Panc1 (cell line): Measurements from ENCODE around the gene HSF5. TPM values are rescaled to one million over a fixed set of nuclear protein-coding genes. Genes with fewer than 3 reads are reported as not detected.

Experiments
- ATAC-seq: fragments of 200-7000 bp; cut with Tn5 transposase; 2 replicates; pipeline ENCODE4 v1.9.1; 2020; ENCODE audit warnings: mild to moderate bottlenecking, moderate library complexity
- BruUV-seq: library from RNA; stranded (reverse); fragments of 400-500 nt; replicated peaks from 2 replicates; lab custom pipeline; 2021; lab: Mats Ljungman, UMichigan
- CTCF ChIA-PET: fragments of 300-600 bp; sonication (Branson Sonifier 250); formaldehyde crosslinking; loops from one replicate; lab custom pipeline; 2022; ENCODE audit warnings: antibody characterized with exemption; lab: Charles Lee
- POLR2A ChIA-PET: fragments of 300-600 bp; sonication (Branson Sonifier 250); formaldehyde crosslinking; loops from one replicate; lab custom pipeline; 2022; ENCODE audit warnings: antibody characterized with exemption; lab: Charles Lee
- DNase-seq: peaks from one replicate; pipeline ENCODE4 v3.0.0-alpha.2; 2010; ENCODE audit warnings: low read depth, low spot score
- H3K27ac ChIP-seq: 2 replicates; pipeline ENCODE4 v1.5.1; 2011; ENCODE audit warnings: mild to moderate bottlenecking, low read length, inconsistent platforms
- H3K27me3 ChIP-seq: fragments of 200-500 bp; sonication (Bioruptor generic); 2 replicates; pipeline ENCODE4 v1.6.0; 2014; ENCODE audit warnings: low read length, inconsistent platforms; ENCODE audit not compliant: control insufficient read depth, insufficient read depth
- H3K36me3 ChIP-seq: fragments of 200-500 bp; sonication (Bioruptor generic); 2 replicates; pipeline ENCODE4 v1.5.1; 2014; ENCODE audit warnings: inconsistent platforms, mild to moderate bottlenecking, low read length, moderate library complexity; ENCODE audit not compliant: control insufficient read depth, insufficient read depth
- H3K4me1 ChIP-seq: 2 replicates; pipeline ENCODE4 v1.5.1; 2011; ENCODE audit warnings: inconsistent platforms, mild to moderate bottlenecking, low read length, moderate library complexity; ENCODE audit not compliant: control insufficient read depth, insufficient read depth
- H3K4me3 ChIP-seq, 2 experiments: 2 replicates each; pipeline ENCODE4 v1.5.1; 2011 to 2012; ENCODE audit warnings: low read depth in 2 of 2, low read length in 2 of 2, mild to moderate bottlenecking in 2 of 2, inconsistent platforms in 1 of 2, moderate library complexity in 1 of 2
- H3K9me3 ChIP-seq: fragments of 200-500 bp; sonication (Bioruptor generic); 2 replicates; pipeline ENCODE4 v1.5.1; 2014; ENCODE audit warnings: low read depth, mild to moderate bottlenecking, inconsistent platforms, low read length, moderate library complexity; ENCODE audit not compliant: control insufficient read depth, insufficient read depth
- POLR2AphosphoS5 ChIP-seq: IDR thresholded peaks from 2 replicates; pipeline ENCODE4 v1.6.1; 2012; ENCODE audit warnings: mild to moderate bottlenecking, low read depth, low read length, moderate library complexity
- SIN3A ChIP-seq: IDR thresholded peaks from 2 replicates; pipeline ENCODE4 v1.6.1; 2012; ENCODE audit warnings: low read depth, mild to moderate bottlenecking, low read length, moderate library complexity, borderline replicate concordance; ENCODE audit not compliant: insufficient read depth
- TCF7L2 ChIP-seq: IDR thresholded peaks from 2 replicates; pipeline ENCODE4 v1.6.1; 2011; ENCODE audit warnings: mild to moderate bottlenecking, low read depth, low read length, inconsistent platforms
- in situ Hi-C: cut with HindIII; loops from 2 replicates; pipeline ENCODE4 v1.10.0; 2016; ENCODE audit warnings: low sequenced_read_pairs, low pct_unique_long_range_greater_than_20kb
- intact Hi-C: fragments of 100-400 bp; cut with micrococcal nuclease; formaldehyde crosslinking; loops from one replicate; pipeline ENCODE4 v1.10.0; 2022; ENCODE audit not compliant: unreplicated experiment
- total RNA-seq: library from RNA; stranded (reverse); gene quantifications from one replicate; pipeline ENCODE4 v1.2.1, GENCODE V29; 2021; ENCODE audit not compliant: unreplicated experiment
- TF ChIP-seq, protein P1 (sequence below): fragments of 450-650 bp; IDR thresholded peaks from 2 replicates; pipeline ENCODE4 v1.5.1; 2017; ENCODE audit warnings: mild to moderate bottlenecking
- TF ChIP-seq, protein P2 (sequence below), 2 experiments: IDR thresholded peaks; 2 replicates each; pipeline ENCODE4 v1.6.1; 2011 to 2012; ENCODE audit warnings: low read depth in 2 of 2, control low read depth in 1 of 2, low read length in 1 of 2, mild to moderate bottlenecking in 1 of 2, moderate library complexity in 1 of 2; ENCODE audit not compliant: insufficient read depth in 1 of 2

Gene HSF5
- total RNA-seq, 1 experiment from 2014 or later = not detected

DNA sequence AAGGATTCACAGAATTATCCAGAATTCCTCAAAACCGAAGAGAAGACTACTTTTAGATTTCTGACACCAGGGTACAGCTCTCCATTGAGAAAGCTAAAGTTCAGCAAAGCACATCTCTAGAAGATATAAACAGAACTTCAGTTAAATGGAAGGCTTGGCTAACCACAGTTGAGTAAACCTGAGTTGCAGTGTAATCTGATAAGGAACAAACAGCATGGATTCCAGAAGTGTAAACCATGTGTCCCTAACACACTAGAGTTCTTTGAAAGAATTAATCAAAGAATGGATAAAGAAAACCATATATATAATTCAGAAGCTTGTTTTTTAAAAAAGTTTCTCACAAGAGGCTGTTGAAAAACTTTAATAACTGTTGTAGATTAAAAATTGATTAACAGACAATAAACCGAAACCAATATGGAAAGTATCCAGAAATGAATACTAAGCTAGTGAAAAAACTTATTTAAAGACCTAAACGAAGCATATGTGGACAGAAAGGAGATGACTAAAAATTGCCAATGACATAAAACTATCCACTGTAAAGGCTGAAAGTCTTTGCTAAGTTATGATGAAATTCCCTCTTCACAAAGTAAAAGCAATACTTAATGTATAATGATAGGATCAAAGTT is 75.1 kb downstream of the HSF5 start:
- H3K27ac ChIP-seq = peak overlapping the region; percentile 34; the same call in 1 of the 2 replicates
- ATAC-seq (no peak), DNase-seq (no peak)
- in situ Hi-C loops (no loop called here), intact Hi-C loops (no loop called here)
- H3K36me3 ChIP-seq = peaks cover 11% of the 10 kb centered on the region; the same call in 1 of the 2 replicates
- no TSS peak for BruUV-seq
- ChIA-PET CTCF (no interaction called here), POLR2A (no interaction called here)
- H3K4me1 ChIP-seq = peaks cover 5% of the 10 kb centered on the region
- TF ChIP-seq, protein P1, sequence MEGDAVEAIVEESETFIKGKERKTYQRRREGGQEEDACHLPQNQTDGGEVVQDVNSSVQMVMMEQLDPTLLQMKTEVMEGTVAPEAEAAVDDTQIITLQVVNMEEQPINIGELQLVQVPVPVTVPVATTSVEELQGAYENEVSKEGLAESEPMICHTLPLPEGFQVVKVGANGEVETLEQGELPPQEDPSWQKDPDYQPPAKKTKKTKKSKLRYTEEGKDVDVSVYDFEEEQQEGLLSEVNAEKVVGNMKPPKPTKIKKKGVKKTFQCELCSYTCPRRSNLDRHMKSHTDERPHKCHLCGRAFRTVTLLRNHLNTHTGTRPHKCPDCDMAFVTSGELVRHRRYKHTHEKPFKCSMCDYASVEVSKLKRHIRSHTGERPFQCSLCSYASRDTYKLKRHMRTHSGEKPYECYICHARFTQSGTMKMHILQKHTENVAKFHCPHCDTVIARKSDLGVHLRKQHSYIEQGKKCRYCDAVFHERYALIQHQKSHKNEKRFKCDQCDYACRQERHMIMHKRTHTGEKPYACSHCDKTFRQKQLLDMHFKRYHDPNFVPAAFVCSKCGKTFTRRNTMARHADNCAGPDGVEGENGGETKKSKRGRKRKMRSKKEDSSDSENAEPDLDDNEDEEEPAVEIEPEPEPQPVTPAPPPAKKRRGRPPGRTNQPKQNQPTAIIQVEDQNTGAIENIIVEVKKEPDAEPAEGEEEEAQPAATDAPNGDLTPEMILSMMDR = no peak
- TF ChIP-seq, protein P2, sequence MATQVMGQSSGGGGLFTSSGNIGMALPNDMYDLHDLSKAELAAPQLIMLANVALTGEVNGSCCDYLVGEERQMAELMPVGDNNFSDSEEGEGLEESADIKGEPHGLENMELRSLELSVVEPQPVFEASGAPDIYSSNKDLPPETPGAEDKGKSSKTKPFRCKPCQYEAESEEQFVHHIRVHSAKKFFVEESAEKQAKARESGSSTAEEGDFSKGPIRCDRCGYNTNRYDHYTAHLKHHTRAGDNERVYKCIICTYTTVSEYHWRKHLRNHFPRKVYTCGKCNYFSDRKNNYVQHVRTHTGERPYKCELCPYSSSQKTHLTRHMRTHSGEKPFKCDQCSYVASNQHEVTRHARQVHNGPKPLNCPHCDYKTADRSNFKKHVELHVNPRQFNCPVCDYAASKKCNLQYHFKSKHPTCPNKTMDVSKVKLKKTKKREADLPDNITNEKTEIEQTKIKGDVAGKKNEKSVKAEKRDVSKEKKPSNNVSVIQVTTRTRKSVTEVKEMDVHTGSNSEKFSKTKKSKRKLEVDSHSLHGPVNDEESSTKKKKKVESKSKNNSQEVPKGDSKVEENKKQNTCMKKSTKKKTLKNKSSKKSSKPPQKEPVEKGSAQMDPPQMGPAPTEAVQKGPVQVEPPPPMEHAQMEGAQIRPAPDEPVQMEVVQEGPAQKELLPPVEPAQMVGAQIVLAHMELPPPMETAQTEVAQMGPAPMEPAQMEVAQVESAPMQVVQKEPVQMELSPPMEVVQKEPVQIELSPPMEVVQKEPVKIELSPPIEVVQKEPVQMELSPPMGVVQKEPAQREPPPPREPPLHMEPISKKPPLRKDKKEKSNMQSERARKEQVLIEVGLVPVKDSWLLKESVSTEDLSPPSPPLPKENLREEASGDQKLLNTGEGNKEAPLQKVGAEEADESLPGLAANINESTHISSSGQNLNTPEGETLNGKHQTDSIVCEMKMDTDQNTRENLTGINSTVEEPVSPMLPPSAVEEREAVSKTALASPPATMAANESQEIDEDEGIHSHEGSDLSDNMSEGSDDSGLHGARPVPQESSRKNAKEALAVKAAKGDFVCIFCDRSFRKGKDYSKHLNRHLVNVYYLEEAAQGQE (IDR thresholded peaks at IDR 0.05; ENCODE audit: insufficient read depth in 1 of 2, low read depth in 2 of 2, low read length in 1 of 2) = no peak
- TF ChIP-seq TCF7L2 (no peak), SIN3A (no peak), POLR2AphosphoS5 (no peak)
- H3K4me3 ChIP-seq = no peak overlapping the region; a peak in 2 of 4 replicates
- no peaks in the 10 kb centered on the region for H3K9me3 ChIP-seq
- H3K27me3 ChIP-seq = no peaks in the 10 kb centered on the region; the same call in 1 of the 2 replicates

DNA sequence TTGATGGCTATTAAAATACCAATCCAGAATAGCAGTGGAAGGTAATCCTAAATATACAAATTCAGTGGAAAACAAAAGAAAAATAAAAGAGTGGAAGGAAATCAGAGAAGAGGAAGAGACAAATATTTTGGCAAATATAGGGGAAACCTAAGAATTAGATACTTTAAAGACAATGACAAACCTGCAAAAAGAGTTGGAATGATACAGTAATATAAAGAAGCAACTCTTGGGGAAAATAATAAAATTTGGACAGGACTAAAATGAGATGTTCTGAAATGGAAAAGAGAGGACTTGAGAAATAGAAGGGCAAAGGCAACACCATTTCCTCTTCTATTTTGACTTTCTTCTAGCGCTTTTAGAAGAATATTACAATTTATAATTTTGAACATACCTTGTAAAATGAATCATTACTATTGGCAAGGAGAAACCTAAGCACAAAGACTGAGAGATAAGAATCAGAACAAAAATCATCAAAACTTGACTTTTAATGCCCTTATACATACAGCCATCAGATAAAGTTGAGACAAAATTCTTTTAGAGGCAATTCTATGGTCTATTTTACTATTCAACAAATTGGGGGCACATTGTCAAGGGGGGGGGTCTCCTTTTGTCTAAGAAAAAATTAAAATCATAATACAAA is 76.0 kb downstream of the HSF5 start:
- Histone ChIP-seq H3K9me3 (no peaks in the 10 kb centered on the region), H3K4me3 (no peak overlapping the region), H3K4me1 (peaks cover 5% of the 10 kb centered on the region), H3K27me3 (no peaks in the 10 kb centered on the region; the same call in 1 of the 2 replicates), H3K36me3 (peaks cover 10% of the 10 kb centered on the region; the same call in 1 of the 2 replicates), H3K27ac (no peak overlapping the region; the same call in 1 of the 2 replicates)
- DNase-seq = no peak
- in situ Hi-C loops = no loop called here
- ChIA-PET POLR2A (no interaction called here), CTCF (no interaction called here)
- BruUV-seq = no TSS peak
- intact Hi-C loops = no loop called here
- no peak for ATAC-seq
- TF ChIP-seq, protein P2 (IDR thresholded peaks at IDR 0.05; ENCODE audit: insufficient read depth in 1 of 2, low read depth in 2 of 2, low read length in 1 of 2) = no peak
- no peak for TF ChIP-seq POLR2AphosphoS5
